ENCODE data around the gene RGP1. TPM values are rescaled to one million over a fixed set of nuclear protein-coding genes. Genes with fewer than 3 reads are reported as not detected.

The RGP1 gene
- total RNA-seq, 1 donor from 2014 or later, result 16.2 TPM

DNA sequence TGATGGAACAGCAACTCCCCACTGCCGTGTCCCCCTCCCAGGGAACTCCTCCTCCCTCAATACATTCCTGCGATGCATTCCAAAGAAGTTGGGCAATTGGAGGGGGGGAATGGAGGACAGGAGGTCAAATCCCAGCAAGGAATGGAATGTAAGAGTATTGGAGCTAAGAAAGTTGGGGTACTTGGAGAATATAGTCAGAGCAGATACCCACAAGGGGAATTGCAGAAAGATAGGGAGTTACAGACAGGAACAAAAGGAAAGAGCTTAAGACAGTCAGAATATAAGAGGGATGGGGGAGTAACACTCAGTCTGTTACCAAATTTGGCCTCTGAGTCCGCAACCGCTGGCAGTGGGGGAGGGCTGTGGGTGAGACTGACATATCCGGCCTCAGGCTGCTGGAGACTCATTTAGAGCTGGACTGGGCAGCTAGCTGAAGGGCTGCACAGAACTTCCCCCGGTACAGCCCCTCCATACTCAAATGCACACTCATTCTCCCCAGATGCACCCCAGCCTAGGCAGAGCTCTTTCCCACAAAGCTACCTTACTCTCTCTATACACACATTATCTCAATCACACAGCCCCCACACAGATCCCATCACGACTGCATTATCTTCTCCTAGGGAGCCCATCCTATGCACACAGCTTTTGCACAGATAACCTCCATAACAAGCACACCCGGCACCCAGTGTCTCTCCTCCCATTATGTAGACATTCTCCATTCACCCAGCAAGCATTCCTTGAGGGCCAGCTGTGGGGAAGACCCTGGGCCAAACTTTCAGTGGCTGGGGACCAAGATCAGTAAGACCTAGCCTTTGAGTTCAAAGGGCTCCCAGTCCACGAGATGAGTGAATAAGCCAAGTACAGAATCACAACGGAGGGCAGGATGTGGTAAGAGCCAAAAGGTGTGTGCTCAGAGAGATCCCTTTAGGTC, 20.8 kb upstream of the RGP1 start:
- Histone ChIP-seq H3K27ac (peak overlapping the region; percentile 89), H3K4me1 (peaks cover 63% of the 10 kb centered on the region), H3K9me3 (no peaks in the 10 kb centered on the region), H3K27me3 (no peaks in the 10 kb centered on the region), H3K36me3 (peaks cover 0 to 26% of the 10 kb centered on the region in 2 donors), H3K4me3 (peak overlapping the region; percentile 84 to 92)
- TF ChIP-seq POLR2A (IDR thresholded peaks at IDR 0.05) (peak in 1 of 2 donors; percentile 35), POLR2AphosphoS5 (IDR thresholded peaks at IDR 0.05; ENCODE audit: insufficient read depth in 1 of 2, low read depth in 1 of 2) (peak in 1 of 2 donors; percentile 82), CTCF (IDR thresholded peaks at IDR 0.05) (no peak)
- peak in 1 of 2 donors; percentile 93 for DNase-seq (ENCODE audit: extremely low spot score in 2 of 2)
- intact Hi-C loops (cut with DNase I), result loop anchor here (1.0 to 5.0 kb wide), 3 partner anchors 36 to 82 kb away; partner anchors contain the start of genes CCDC107 and RMRP

- Histone ChIP-seq H3K4me1 (peaks cover 71% of the 10 kb centered on the region), H3K36me3 (peaks cover 0 to 18% of the 10 kb centered on the region in 2 donors), H3K4me3 (peak overlapping the region; percentile 84 to 92), H3K27ac (peak overlapping the region; percentile 89), H3K27me3 (no peaks in the 10 kb centered on the region), H3K9me3 (no peaks in the 10 kb centered on the region)
- intact Hi-C loops (cut with DNase I), result loop anchor here (2.0 to 5.0 kb wide), 2 partner anchors 37 to 70 kb away; partner anchors contain the start of genes CCDC107 and RMRP
- no peak for DNase-seq (ENCODE audit: extremely low spot score in 2 of 2)
- TF ChIP-seq POLR2A (IDR thresholded peaks at IDR 0.05) (no peak), POLR2AphosphoS5 (IDR thresholded peaks at IDR 0.05; ENCODE audit: insufficient read depth in 1 of 2, low read depth in 1 of 2) (no peak), CTCF (IDR thresholded peaks at IDR 0.05) (no peak)
Observed at GRCh38 chr9:35729101-35729500, 20.0 kb upstream of the RGP1 start.

DNA sequence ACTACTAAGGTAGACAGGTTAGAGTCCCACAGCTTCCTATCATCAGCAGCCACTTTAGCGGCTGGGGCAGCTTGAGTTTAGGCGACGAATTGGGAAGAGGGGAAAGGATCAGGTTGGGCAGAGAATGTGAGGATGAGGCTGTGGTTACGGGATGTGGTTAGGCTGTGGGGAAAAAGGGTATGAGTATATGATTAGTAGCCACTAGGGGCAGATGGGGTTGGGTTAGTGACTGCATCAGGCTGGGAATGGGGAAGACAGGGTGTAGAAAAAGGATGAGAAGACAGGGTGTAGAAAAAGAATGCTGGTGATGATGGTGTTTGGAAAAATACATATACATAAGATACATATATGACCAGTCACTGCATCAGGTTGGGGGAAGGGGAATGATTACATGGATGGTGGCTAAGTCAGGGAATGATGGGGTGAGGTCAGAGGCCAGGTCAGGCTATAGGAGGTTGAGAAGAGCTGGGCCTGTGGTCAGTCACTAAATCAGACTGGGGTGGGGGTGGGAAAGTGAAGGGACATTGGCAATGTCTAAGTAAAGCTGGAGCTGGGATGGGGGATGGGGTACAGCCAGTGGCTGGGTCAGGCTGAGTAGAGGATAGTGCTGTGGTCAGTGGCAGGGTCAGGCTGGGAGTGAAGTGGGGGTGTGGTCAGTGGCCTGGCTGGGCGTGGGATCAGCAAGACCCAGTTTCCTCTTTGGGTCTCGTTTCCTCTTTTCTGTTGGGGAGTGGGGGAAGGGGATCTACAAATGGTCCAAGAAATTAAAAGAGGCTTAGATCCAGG, 19.2 kb upstream of the RGP1 start:
- intact Hi-C loops (cut with DNase I), result loop anchor here (2.0 to 5.0 kb wide), 3 partner anchors 38 to 123 kb away; partner anchors contain the start of genes CCDC107, RMRP and TESK1
- peak overlapping the region; percentile 84 to 92 for H3K4me3 ChIP-seq

DNA sequence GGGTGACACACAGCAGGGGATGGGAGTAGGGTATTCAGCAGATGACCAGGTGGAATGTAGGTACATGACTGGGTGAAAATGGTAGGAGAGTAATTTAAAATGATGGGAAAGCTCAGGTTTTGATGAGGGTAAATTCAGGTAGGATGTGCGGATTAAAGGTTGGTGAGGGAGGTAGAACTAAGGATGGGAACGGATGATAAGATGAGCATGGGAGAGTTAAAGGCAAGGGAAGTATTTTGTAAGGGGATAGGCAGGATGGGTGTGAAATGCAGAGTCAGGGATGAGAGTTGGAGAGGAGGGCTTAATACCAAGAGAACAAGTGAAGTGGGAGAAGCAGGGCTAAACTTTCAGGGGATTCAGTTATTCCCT, 18.6 kb upstream of the RGP1 start:
- TF ChIP-seq POLR2A (IDR thresholded peaks at IDR 0.05), result no peak
- no peak for TF ChIP-seq POLR2AphosphoS5 (IDR thresholded peaks at IDR 0.05; ENCODE audit: insufficient read depth in 1 of 2, low read depth in 1 of 2)
- TF ChIP-seq CTCF (IDR thresholded peaks at IDR 0.05), result no peak
- H3K9me3 ChIP-seq, result no peaks in the 10 kb centered on the region
- H3K4me3 ChIP-seq, result peak overlapping the region; percentile 84 to 92
- peak overlapping the region; percentile 89 for H3K27ac ChIP-seq
- peaks cover 71% of the 10 kb centered on the region for H3K4me1 ChIP-seq
- H3K27me3 ChIP-seq, result no peaks in the 10 kb centered on the region
- peaks cover 0 to 8% of the 10 kb centered on the region in 2 donors for H3K36me3 ChIP-seq
- no peak for DNase-seq (ENCODE audit: extremely low spot score in 2 of 2)
- intact Hi-C loops (cut with DNase I), result loop anchor here (5.0 kb wide), 1 partner anchor 123 kb away; the partner anchor contains the start of gene TESK1

More for the DNA sequence above, 19.2 kb upstream of the RGP1 start:
- Histone ChIP-seq H3K4me1 (peaks cover 71% of the 10 kb centered on the region), H3K27ac (peak overlapping the region; percentile 89), H3K36me3 (peaks cover 0 to 10% of the 10 kb centered on the region in 2 donors), H3K27me3 (no peaks in the 10 kb centered on the region), H3K9me3 (no peaks in the 10 kb centered on the region)
- no peak for DNase-seq (ENCODE audit: extremely low spot score in 2 of 2)
- peak in 1 of 3 experiments; percentile 40 for TF ChIP-seq CTCF (IDR thresholded peaks at IDR 0.05)
- TF ChIP-seq POLR2AphosphoS5 (IDR thresholded peaks at IDR 0.05; ENCODE audit: insufficient read depth in 1 of 2, low read depth in 1 of 2), result no peak

Measured in vagina (tissue), 2 donors.